Muscle of leg (tissue), 11 donors: ENCODE results near the gene CSF1R. TPM values are rescaled to one million over a fixed set of nuclear protein-coding genes. Genes with fewer than 3 reads are reported as not detected.

Source experiments
- DNase-seq: peaks from one replicate; pipeline ENCODE4 v3.0.0; 2013
- H3K27ac ChIP-seq: one replicate; pipeline ENCODE4 v1.5.1; 2013; ENCODE audit warnings: mild to moderate bottlenecking, low read length, control low read depth
- H3K27me3 ChIP-seq: one replicate; pipeline ENCODE4 v1.6.1; 2013; ENCODE audit warnings: low read length; ENCODE audit not compliant: control insufficient read depth, insufficient read depth
- H3K36me3 ChIP-seq: one replicate; pipeline ENCODE4 v1.6.1; 2013; ENCODE audit warnings: low read length; ENCODE audit not compliant: control insufficient read depth, insufficient read depth
- H3K4me1 ChIP-seq: one replicate; pipeline ENCODE4 v1.6.1; 2013; ENCODE audit warnings: low read length; ENCODE audit not compliant: control insufficient read depth, insufficient read depth
- H3K4me3 ChIP-seq: one replicate; pipeline ENCODE4 v1.5.1; 2013; ENCODE audit warnings: low read length, control low read depth
- H3K9me3 ChIP-seq: replicated peaks from 2 replicates; pipeline ENCODE4 v1.6.1; 2013; ENCODE audit warnings: low read depth, low read length; ENCODE audit not compliant: control insufficient read depth
- WGBS: methylation state at CpG from one replicate; pipeline ENCODE4 v1.1.5; 2013; ENCODE audit warnings: missing lambda C conversion rate; ENCODE audit not compliant: insufficient coverage; 5-methylcytosine and 5-hydroxymethylcytosine counted together
- polyA plus RNA-seq, 8 donors: library from polyadenylated mRNA; unstranded; fragments of 120-200 nt; gene quantifications; one replicate each; pipeline versions ENCODE4 v1.2.1 to v1.2.3, GENCODE V29; 2013; ENCODE audit warnings: inconsistent platforms in 1 of 8, low replicate concordance in 1 of 8; ENCODE audit not compliant: insufficient read length in 8 of 8, insufficient read depth in 1 of 8
- total RNA-seq: library from RNA; stranded (reverse); fragments of 120-200 nt; gene quantifications from one replicate; pipeline ENCODE4 v1.2.4, GENCODE V29; 2013

The CSF1R gene
- total and polyA plus RNA-seq, 9 donors = 9.2 to 34.5 (median 27.3) TPM

DNA sequence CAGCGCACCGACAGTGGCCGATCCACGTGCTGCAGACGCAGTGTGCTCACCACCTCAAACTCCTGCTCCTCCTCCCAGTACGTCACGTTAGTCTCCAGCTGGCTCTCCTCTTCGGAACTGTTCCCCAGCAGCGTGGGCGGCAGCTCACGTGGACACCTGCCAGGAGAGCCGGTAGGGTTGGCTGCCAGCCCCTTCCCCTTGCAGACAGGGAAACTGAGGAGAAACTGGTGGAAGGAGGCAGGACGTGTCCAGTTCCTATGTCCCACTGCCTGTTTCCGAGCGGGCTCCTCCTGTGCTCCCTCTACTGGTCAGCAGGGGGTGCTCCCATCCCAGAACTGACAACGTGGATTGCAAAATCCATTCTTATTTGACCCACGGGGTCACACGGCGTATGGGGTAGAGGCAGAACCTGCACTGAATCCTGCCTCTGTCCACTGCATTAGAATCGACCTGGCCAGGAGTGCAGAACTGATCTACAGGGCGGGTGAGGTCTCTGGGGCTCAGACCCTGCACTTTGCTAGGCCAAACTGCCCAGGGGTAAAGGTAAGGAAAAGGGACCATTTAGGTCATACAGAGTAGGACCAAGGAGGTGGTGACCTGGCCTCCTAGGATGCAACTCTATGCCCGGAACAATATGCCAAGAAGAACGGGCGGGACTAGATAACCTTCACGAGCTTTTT, 43.6 kb upstream of the CSF1R start:
- peaks cover 19% of the 10 kb centered on the region for H3K4me1 ChIP-seq
- DNase-seq = peak; percentile 73
- H3K36me3 ChIP-seq = peaks cover 58% of the 10 kb centered on the region
- H3K27ac ChIP-seq = no peak overlapping the region
- 36% methylated on average over 18 of the region's 25 CpGs for WGBS
- H3K9me3 ChIP-seq = no peaks in the 10 kb centered on the region
- no peak overlapping the region for H3K4me3 ChIP-seq
- no peaks in the 10 kb centered on the region for H3K27me3 ChIP-seq

DNA sequence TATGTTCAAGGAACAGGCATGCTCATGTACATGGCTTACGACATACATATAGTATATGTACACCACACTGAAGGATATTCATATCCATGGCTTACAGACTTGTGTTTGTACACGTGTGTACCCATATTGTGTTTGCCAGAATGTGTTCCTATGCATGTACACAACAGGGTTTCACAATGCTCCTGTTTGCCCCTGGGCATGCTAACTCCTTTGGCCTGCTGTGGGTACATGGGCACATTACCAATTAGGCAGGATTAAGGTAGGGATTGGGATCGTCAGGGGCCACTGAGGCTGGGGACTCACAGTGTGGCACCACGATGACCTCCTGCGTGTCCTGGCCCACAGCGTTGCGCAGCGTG, 43.1 kb upstream of the CSF1R start:
- Histone ChIP-seq H3K4me3 (no peak overlapping the region), H3K4me1 (peaks cover 20% of the 10 kb centered on the region), H3K36me3 (peaks cover 54% of the 10 kb centered on the region), H3K27me3 (no peaks in the 10 kb centered on the region), H3K27ac (no peak overlapping the region), H3K9me3 (no peaks in the 10 kb centered on the region)
- no peak for DNase-seq
- WGBS = 59% methylated on average over 6 of the region's 8 CpGs

DNA sequence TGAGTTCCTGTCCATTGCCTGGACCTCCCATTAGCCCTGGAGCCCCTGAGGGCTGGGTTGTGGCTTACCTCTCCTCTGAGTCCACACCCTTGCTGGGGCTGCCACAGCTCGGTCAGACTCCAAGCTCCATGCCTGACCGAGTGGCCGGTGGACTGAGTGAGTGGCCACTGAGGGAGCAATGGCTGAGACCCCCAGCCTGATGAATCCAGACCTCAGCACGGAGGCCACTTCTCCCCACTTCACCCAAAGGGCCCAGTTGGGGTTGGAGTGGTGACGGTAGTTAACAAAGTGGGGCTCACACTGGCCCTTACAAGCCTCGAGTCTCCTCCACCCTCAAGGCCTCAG, 40.5 kb upstream of the CSF1R start:
- H3K36me3 ChIP-seq = peaks cover 60% of the 10 kb centered on the region
- no peak overlapping the region for H3K27ac ChIP-seq

DNA sequence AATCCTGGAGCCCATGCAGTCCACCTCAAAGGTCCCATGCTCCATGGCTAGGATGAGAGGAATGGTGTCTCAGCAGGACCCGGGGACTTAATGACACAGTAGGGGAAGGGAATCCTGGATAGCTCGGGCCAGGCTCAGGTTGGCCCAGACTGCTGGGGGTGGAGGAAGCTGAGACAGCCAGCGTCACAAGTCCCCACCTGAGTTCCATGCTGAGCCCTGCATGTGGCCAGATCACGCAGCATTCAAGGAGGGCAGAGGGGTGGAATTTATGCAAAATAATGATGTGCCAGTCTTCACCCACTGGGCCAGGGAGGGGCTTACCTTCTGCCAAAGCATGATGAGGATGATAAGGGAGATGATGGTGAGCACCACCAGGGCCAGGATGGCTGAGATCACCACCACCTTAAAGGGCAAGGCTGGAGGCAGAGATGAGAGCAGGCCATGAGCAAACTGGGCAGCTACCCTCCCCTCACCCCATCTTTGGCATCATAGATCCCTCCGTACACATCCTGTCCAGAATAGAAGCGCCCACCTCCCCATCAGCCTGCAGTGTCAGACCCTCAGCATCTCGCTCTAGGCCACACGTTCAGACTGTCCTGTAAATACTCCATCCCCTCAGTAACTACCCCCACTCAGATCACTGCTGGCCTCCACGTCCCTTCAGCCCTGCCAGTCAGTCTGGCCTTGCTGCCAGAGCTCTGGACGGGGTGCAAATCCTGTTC, 40.0 kb upstream of the CSF1R start:
- Histone ChIP-seq H3K4me3 (no peak overlapping the region), H3K27ac (no peak overlapping the region), H3K9me3 (no peaks in the 10 kb centered on the region), H3K36me3 (peaks cover 65% of the 10 kb centered on the region), H3K27me3 (no peaks in the 10 kb centered on the region), H3K4me1 (peaks cover 9% of the 10 kb centered on the region)
- WGBS = 83% methylated on average over 10 of the region's 10 CpGs
- no peak for DNase-seq

More for the DNA sequence above, 40.5 kb upstream of the CSF1R start:
- H3K4me1 ChIP-seq = peaks cover 9% of the 10 kb centered on the region
- no peaks in the 10 kb centered on the region for H3K9me3 ChIP-seq
- 77% methylated on average over 2 of the region's 6 CpGs for WGBS
- no peak overlapping the region for H3K4me3 ChIP-seq
- DNase-seq = no peak
- H3K27me3 ChIP-seq = no peaks in the 10 kb centered on the region

DNA sequence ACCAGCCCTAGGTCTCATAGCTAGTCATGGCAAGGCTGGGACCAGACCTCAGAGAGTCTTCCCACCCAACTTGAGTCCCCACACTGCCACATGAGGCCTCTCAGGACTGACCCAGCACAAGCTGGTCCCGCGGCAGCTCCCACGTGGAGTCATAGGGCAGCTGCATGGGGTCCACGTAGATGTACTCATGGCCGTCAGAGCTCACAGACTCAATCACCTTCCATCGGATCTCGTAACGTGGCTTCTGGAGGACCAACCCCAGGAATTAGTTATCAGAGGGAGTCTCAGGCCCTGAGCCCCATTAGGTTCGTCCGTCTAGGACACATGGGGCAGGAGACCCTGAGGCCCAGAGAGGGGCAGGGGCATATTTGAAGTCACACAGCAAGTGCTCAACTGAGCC, 39.0 kb upstream of the CSF1R start:
- H3K4me3 ChIP-seq = no peak overlapping the region
- no peak overlapping the region for H3K27ac ChIP-seq
- DNase-seq = no peak
- H3K9me3 ChIP-seq = no peaks in the 10 kb centered on the region
- no peaks in the 10 kb centered on the region for H3K27me3 ChIP-seq
- H3K4me1 ChIP-seq = peaks cover 9% of the 10 kb centered on the region
- H3K36me3 ChIP-seq = peaks cover 70% of the 10 kb centered on the region
- WGBS = 90% methylated on average over 10 of the region's 10 CpGs

DNA sequence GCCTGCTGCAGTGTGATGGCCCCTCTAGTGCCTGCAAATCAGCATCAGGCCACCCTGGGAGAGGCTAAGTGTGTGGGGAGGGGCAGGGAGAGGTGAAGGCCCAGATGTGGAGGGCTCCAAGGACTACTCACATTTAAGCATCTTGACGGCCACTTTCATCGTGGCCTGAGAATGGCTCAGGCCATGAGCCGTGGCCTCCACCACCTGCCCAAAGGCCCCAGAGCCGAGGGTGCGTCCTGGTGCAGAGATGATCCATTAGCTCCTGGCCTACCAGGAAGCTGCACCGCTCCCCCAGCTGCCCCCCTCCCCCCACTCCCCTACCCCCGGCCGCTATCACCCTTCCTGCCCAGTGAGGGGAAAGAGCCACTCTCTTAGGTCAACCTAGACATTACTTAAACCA, 38.2 kb upstream of the CSF1R start:
- Histone ChIP-seq H3K27me3 (no peaks in the 10 kb centered on the region), H3K36me3 (peaks cover 72% of the 10 kb centered on the region), H3K9me3 (no peaks in the 10 kb centered on the region), H3K4me1 (peaks cover 3% of the 10 kb centered on the region), H3K4me3 (no peak overlapping the region), H3K27ac (no peak overlapping the region)
- no peak for DNase-seq
- no CpG with 5 or more reads among the region's 8 CpGs for WGBS

DNA sequence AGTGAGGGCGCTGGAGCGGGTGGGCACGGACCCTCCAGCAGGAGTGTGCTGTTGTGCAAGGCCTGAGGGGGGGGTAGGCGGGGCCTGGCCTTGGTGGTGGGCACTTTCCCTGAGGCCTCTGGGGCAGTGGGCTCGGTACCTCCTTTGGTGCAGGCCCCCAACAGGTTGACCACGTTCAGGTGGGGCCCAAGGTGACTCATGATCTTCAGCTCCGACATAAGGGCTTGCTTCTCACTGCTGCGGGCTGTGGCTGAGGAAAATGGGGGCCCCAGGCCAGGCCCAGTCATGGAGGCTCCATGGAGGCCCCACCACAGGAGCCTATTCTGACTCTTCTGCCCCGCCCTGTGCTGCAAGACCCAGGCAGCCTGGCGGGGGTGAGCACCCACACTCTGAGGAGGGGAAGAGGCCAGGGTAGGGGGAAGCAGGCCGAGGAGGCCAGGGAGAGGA, 37.8 kb upstream of the CSF1R start:
- Histone ChIP-seq H3K27ac (no peak overlapping the region), H3K36me3 (peaks cover 76% of the 10 kb centered on the region)
- WGBS = 60% methylated on average over 10 of the region's 11 CpGs

DNA sequence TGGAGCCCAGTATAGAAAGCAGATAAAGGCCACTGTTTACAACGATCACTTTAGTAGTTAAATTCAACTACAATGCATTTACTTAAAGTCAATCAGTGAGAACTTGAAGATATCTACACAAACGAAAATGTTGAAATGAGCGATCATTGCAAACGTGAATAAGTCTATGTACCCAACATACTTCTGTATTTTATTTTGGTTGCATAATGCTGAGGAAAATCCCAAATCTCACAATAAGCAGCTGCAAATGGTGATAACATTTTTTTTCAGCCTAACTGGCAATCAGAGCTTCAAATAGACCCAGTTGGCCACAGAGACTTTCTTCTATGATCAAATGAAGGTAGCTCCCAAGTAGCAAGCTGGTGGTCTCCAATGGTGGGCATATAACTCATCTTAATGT, 37.2 kb upstream of the CSF1R start:
- Histone ChIP-seq H3K4me3 (no peak overlapping the region), H3K36me3 (peaks cover 76% of the 10 kb centered on the region), H3K27ac (no peak overlapping the region), H3K9me3 (no peaks in the 10 kb centered on the region), H3K27me3 (no peaks in the 10 kb centered on the region), H3K4me1 (peaks cover 3% of the 10 kb centered on the region)
- DNase-seq = no peak
- WGBS = no CpG with 5 or more reads among the region's 4 CpGs

More for the DNA sequence above, 37.8 kb upstream of the CSF1R start:
- Histone ChIP-seq H3K4me1 (peaks cover 3% of the 10 kb centered on the region), H3K4me3 (no peak overlapping the region), H3K27me3 (no peaks in the 10 kb centered on the region), H3K9me3 (no peaks in the 10 kb centered on the region)
- no peak for DNase-seq

DNA sequence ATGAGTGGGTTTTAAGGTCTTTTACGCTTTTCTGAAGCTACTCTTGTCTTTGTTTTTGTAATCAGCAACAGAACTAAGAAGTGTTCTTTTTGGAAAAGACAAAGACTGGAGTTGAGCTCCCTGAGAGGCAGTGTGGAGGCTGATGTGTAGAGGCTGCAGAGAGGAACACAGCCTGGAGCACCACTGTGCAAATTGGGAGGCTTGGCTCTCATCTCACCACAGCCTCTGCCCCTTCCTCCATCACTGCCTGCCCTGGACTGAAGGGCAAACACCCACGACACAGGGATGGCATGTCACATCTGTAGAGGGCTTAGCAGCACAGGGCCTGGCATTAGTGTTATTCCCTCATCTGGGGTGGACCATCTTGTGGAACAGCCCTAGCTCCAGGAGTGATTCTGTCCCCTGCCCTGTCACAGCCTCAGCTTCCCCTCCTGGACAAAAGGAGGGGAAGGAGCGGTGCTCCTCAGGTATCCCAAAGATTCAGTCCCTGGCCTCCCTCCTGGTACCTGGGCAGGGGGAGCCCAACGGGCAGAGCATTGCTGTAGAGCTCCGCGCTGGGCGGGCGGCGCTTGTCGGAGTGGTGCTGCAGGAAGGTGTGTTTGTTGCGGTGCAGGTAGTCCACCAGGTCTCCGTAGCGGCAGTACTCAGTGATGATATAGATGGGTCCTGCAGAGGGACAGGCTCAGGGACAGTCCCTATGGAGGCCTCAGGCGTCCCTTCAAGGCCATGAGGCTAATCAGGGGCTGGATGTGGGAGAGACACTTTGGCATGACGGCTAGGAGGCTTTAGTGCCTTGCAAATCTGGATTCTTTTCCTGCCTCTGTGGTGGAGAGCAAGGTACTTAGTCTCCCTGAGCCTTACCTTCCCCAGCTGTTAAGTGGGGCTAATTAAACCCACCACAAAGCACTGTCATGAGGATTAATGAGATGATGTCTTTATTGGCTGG, 36.5 kb upstream of the CSF1R start:
- Histone ChIP-seq H3K4me1 (peaks cover 3% of the 10 kb centered on the region), H3K27ac (no peak overlapping the region), H3K27me3 (no peaks in the 10 kb centered on the region), H3K4me3 (no peak overlapping the region), H3K9me3 (no peaks in the 10 kb centered on the region), H3K36me3 (peaks cover 74% of the 10 kb centered on the region)
- WGBS = 98% methylated on average over 10 of the region's 15 CpGs
- no peak for DNase-seq

DNA sequence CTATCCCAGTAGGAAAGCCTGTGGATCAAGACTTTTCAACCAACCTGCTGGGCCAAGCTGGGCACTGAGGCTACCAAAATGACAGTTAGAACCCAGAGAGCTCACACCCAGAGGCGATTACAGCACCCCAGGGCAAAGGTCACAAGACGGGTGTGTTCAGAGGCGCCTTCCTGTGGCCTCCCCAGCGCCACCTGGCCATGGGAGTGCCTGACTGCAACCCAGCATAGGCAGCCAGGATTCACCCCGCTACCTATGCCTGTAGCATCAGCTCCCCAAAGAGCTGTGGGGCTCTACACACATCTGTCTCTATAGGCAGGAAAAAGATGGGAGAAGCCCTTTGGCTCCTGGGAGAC, 35.8 kb upstream of the CSF1R start:
- Histone ChIP-seq H3K36me3 (peaks cover 74% of the 10 kb centered on the region), H3K27ac (no peak overlapping the region), H3K4me3 (no peak overlapping the region), H3K27me3 (no peaks in the 10 kb centered on the region), H3K9me3 (no peaks in the 10 kb centered on the region), H3K4me1 (peaks cover 3% of the 10 kb centered on the region)
- WGBS = 18% methylated on average over 1 of the region's 5 CpGs
- no peak for DNase-seq
